ENCODE data around the gene EPHA1.

EPHA1 gene

GRCh38 chr7:143347950-143348349, 60.7 kb downstream of the EPHA1 start:
- Histone ChIP-seq H3K27ac (ENCODE audit: low read depth, low read length) (no peak overlapping the region), H4K20me1 (ENCODE audit: control insufficient read depth, insufficient read depth, low read depth, low read length) (no peaks in the 10 kb centered on the region), H3K79me2 (ENCODE audit: control insufficient read depth, low read length) (no peaks in the 10 kb centered on the region), H3K9me2 (replicated peaks; ENCODE audit: control insufficient read depth, low read length) (no peaks in the 10 kb centered on the region), H3K4me3 (ENCODE audit: low read length) (no peak overlapping the region), H3K27me3 (ENCODE audit: control insufficient read depth, low read length) (peaks cover 33% of the 10 kb centered on the region), H3K4me1 (ENCODE audit: control insufficient read depth, low read length) (no peaks in the 10 kb centered on the region), H3K36me3 (ENCODE audit: control insufficient read depth, low read length) (no peaks in the 10 kb centered on the region), H3F3A (ENCODE audit: control insufficient read depth, insufficient read depth) (no peaks in the 10 kb centered on the region), H3K9me3 (ENCODE audit: control insufficient read depth, insufficient read depth, low read length) (no peaks in the 10 kb centered on the region), H3K4me2 (ENCODE audit: low read length) (no peak overlapping the region)
- no peak for TF ChIP-seq EZH2phosphoT487 (IDR thresholded peaks at IDR 0.05; ENCODE audit: borderline replicate concordance, low read length)
- TF ChIP-seq, protein P1, sequence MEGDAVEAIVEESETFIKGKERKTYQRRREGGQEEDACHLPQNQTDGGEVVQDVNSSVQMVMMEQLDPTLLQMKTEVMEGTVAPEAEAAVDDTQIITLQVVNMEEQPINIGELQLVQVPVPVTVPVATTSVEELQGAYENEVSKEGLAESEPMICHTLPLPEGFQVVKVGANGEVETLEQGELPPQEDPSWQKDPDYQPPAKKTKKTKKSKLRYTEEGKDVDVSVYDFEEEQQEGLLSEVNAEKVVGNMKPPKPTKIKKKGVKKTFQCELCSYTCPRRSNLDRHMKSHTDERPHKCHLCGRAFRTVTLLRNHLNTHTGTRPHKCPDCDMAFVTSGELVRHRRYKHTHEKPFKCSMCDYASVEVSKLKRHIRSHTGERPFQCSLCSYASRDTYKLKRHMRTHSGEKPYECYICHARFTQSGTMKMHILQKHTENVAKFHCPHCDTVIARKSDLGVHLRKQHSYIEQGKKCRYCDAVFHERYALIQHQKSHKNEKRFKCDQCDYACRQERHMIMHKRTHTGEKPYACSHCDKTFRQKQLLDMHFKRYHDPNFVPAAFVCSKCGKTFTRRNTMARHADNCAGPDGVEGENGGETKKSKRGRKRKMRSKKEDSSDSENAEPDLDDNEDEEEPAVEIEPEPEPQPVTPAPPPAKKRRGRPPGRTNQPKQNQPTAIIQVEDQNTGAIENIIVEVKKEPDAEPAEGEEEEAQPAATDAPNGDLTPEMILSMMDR (IDR thresholded peaks at IDR 0.05; ENCODE audit: low read depth, low read length, poor library complexity, severe bottlenecking) = no peak

DNA sequence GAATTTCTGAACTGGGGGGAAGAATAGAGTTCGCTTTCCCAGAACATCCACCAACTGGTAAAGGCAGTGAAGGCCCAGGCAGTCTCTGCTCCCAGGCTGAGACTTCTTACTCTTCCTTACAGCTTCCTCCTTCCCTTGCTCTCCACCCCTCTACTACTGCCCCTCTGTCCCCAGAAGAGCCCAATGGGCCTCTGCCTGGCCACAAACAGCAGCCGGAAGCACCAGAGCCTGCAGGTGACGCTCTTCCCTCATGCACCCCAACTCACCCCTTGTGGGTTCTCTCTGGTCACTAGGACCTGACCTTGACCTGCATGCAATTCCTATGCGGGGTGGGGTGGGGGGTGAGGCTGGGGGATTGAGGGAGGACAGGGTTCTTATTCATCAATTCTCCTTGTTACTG, 62.6 kb downstream of the EPHA1 start:
- Histone ChIP-seq H4K20me1 (ENCODE audit: control insufficient read depth, insufficient read depth, low read depth, low read length) (no peaks in the 10 kb centered on the region), H3K9me2 (replicated peaks; ENCODE audit: control insufficient read depth, low read length) (no peaks in the 10 kb centered on the region), H3K4me2 (ENCODE audit: low read length) (no peak overlapping the region), H3F3A (ENCODE audit: control insufficient read depth, insufficient read depth) (no peaks in the 10 kb centered on the region), H3K4me1 (ENCODE audit: control insufficient read depth, low read length) (no peaks in the 10 kb centered on the region), H3K9me3 (ENCODE audit: control insufficient read depth, insufficient read depth, low read length) (no peaks in the 10 kb centered on the region), H3K27ac (ENCODE audit: low read depth, low read length) (no peak overlapping the region), H3K36me3 (ENCODE audit: control insufficient read depth, low read length) (no peaks in the 10 kb centered on the region), H3K4me3 (ENCODE audit: low read length) (no peak overlapping the region), H3K27me3 (ENCODE audit: control insufficient read depth, low read length) (peaks cover 26% of the 10 kb centered on the region), H3K79me2 (ENCODE audit: control insufficient read depth, low read length) (no peaks in the 10 kb centered on the region)
- TF ChIP-seq EZH2phosphoT487 (IDR thresholded peaks at IDR 0.05; ENCODE audit: borderline replicate concordance, low read length) = no peak
- TF ChIP-seq, protein P1 (IDR thresholded peaks at IDR 0.05; ENCODE audit: low read depth, low read length, poor library complexity, severe bottlenecking) = no peak

GRCh38 chr7:143345428-143345900, 63.2 kb downstream of the EPHA1 start:
- H3K4me1 ChIP-seq (ENCODE audit: control insufficient read depth, low read length) = no peaks in the 10 kb centered on the region
- H3K27me3 ChIP-seq (ENCODE audit: control insufficient read depth, low read length) = peaks cover 26% of the 10 kb centered on the region
- TF ChIP-seq, protein P1 (IDR thresholded peaks at IDR 0.05; ENCODE audit: low read depth, low read length, poor library complexity, severe bottlenecking) = no peak
- TF ChIP-seq EZH2phosphoT487 (IDR thresholded peaks at IDR 0.05; ENCODE audit: borderline replicate concordance, low read length) = no peak
- H3K4me2 ChIP-seq (ENCODE audit: low read length) = no peak overlapping the region
- no peaks in the 10 kb centered on the region for H3K9me2 ChIP-seq (replicated peaks; ENCODE audit: control insufficient read depth, low read length)
- no peaks in the 10 kb centered on the region for H3F3A ChIP-seq (ENCODE audit: control insufficient read depth, insufficient read depth)
- no peak overlapping the region for H3K4me3 ChIP-seq (ENCODE audit: low read length)
- no peaks in the 10 kb centered on the region for H3K36me3 ChIP-seq (ENCODE audit: control insufficient read depth, low read length)
- H4K20me1 ChIP-seq (ENCODE audit: control insufficient read depth, insufficient read depth, low read depth, low read length) = no peaks in the 10 kb centered on the region
- H3K9me3 ChIP-seq (ENCODE audit: control insufficient read depth, insufficient read depth, low read length) = no peaks in the 10 kb centered on the region
- no peak overlapping the region for H3K27ac ChIP-seq (ENCODE audit: low read depth, low read length)
- H3K79me2 ChIP-seq (ENCODE audit: control insufficient read depth, low read length) = no peaks in the 10 kb centered on the region
